Left forelimb (tissue), 1 donor: ENCODE measurements around the gene DYRK1A.
"Not testable (repeated sequence)": the region's sequence is repeated elsewhere in the genome, so short reads cannot be mapped to it uniquely, and the experiment has no call there.

Source experiments
- DNase-seq: peaks from one replicate; pipeline ENCODE4 v3.0.0-alpha.2; 2018; ENCODE audit warnings: low spot score

The DYRK1A gene

DNA sequence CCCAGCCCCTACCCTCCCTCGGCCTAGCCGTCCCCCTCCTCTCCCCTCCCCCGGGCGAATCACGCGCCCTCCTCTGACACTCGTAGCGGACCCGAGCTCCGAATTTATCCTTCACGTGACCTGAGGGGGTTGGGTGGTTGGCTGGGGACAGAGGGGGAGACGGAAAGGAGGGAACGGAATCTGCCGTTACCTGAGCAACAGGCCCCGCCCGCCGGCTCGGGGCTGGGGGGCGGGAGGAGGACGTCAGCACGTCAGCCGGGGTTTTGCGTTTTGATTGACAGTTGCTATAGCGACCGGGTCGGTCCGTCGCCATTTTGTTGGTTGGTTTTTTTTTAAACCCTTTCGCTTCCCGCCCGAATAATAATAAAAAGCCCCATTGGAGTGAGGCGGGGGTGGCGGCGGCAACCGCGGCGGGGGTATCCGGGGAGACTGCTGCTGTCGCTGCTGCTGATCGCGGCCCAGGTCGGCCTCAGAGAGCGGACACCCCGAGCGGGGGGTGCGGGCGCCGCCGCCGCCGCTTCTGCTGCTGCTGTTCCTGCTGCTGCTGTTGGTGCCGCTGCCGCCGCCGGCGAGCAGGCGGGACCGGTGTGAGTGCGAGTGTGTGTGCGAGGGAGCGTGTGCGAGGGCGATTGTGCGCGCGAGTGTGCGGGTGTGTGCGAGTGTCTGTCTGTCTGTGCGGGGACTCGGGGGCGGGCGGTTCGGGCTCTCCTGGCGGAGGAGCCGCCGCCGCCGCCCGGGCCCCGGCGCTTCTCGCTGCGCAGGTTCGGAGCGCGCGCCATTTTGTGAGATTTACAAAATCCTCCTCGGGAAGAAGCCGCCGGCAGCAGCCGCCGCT lies at the start of gene DYRK1A:
DYRK1A (plus strand) TSS at position 292 of the 835 bp plus-strand sequence. CDS start 53,602 bp downstream, outside the sequence.
- peak; percentile 99 for DNase-seq

DNA sequence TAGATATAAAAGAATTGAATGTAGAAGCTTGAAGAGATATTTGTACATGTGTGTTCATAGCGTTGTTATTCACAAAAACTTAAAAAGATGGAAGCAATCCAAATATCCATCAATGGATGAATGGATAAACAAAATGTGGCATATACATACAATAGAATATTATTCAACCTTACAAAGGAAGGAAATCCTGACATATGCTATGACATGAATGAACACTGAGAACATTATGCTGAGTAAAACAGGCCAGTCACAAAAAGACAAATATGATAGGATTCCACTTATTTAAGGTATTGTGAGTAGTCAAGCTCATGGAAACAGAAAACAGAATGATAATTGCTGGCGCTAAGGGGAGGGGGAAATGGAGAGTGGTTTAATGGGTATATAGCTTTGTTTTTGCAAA lies 47.0 kb upstream of the DYRK1A start:
- no peak for DNase-seq

GRCh38 chr21:37322084-37322483 lies 44.5 kb upstream of the DYRK1A start:
- DNase-seq = no peak

GRCh38 chr21:37324558-37324957 lies 42.0 kb upstream of the DYRK1A start:
- DNase-seq = no peak

DNA sequence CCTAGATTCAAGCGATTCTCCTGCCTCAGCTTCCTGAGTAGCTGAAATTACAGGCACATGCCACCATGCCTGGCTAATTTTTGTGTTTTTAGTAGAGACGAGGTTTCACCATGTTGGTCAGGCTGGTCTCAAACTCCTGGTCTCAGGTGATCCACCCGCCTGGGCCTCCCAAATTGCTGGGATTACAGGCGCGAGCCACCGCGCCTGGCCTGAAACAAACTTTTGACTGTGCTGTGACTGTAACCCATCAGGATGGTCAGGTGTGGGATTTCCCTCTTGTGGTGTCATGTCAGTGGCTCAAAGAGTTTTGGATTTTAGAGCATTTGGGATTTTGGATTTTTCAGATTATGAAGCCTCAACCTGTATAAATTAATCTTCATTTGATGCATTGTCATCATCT lies 38.4 kb upstream of the DYRK1A start:
- not testable (repeated sequence) for DNase-seq

DNA sequence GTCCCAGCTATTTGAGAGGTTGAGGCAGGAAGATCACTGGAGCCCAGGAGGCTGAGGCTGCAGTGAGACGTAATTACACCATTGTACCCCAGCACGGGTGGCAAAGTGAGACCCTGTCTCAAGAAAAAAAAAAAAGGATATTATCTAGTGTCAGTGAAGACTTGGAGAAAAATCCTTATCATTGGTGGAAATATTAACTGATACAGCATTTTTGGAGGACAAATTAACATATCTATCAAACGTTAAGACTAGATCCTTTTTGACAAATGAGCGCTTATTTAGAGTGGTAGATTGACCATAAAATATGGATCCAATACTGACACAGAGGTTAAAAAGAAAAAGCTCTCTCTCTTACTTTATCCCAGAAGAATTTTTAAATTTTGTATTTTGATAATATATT lies 35.2 kb upstream of the DYRK1A start:
- no peak for DNase-seq

DNA sequence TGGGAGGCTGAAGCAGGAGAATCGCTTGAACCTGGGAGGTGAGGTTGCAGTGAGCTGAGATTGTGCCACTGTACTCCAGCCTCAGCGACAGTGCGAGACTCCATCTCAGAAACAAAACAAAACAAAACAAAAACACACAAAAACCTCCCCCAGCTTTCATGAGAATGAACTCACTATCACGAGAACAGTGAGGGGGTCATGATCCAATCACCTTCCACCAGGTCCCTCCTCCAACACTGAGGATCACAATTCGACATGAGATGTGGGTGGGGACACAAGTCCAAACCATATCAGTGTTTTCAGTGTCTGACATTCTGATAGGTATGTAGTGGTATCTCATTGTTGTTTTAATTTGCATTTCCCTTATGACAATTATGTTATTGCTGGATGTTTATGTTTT lies 31.5 kb upstream of the DYRK1A start:
- no peak for DNase-seq

DNA sequence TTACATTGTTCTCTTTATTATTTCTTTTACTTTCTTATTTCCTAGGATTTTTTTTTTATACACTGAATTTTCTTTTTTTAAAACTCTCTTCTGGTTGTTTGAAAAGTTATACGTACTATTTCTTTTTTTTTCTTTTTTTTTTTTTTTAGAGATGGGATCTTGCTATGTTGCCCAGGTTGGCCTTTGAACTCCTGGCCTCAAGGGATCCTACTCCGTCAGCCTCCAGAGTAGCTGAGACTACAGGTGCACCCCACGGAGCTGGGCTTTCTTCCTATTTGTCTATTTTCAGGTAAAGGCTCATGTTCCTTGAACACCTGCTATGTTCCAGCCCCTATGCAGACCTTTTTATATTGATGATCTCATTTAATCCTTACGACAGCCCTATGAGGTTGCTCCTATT lies 29.4 kb upstream of the DYRK1A start:
- no peak for DNase-seq

DNA sequence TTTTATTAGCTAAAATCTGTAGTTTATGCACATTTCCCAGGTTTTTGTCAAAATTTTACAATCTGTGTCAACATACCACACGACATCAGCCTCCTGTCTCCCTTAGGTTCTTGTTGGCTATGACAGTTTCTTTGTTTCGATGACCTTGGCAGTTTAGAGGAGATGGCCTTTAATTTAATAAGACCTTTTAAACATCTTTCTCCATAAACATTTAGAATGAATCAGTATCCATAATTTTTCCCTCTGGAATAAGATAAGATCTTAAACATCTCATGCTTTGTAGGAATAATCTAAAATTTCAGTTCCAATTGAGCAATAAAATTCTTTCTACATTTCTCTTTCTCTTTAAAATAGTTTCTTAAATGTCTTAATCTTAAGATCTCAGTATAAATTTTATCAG lies 28.7 kb upstream of the DYRK1A start:
- no peak for DNase-seq

DNA sequence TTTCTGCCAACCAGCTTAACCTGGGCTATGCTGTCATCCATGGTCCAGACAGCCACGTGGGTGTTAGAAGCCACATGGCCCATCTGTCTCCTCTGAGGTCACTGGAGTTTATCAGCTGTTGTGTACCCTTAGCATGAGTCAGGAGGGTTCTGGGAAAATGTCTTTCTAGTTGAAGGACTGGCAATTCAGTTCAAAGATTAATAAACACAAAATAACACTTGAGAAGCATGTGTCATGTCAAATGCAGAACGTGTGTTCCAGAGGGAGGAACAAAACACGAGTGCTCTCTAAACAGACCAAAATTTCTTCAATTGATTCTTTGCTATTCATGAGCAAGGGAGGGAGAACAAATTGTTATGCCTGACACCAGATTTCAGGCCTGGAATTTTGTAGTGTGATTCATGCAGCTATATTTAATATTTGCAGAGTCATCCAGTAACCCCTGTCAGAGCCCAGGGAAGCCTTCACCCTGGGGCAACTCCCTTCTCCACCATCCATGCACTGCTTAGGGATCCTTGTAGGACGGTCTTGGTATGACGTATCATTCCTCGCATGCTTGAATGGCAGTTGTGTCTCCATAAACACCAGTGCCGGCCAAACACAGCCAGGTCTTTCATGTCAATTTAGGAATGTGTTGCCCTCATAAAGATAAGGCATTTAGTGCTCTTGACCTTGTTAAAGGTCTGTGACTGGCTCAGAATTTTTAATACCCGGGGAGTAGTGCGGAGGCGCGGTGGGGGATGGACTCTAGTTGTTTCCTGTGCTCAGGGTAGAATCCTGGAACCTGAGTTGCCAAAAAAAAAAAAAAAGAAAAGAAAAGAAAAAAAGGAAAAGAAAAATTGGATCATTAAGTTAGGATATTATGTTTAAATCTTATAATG lies 27.7 kb upstream of the DYRK1A start:
- DNase-seq = no peak

- DNase-seq = no peak
Measured at GRCh38 chr21:37339552-37339939, 27.0 kb upstream of the DYRK1A start.

DNA sequence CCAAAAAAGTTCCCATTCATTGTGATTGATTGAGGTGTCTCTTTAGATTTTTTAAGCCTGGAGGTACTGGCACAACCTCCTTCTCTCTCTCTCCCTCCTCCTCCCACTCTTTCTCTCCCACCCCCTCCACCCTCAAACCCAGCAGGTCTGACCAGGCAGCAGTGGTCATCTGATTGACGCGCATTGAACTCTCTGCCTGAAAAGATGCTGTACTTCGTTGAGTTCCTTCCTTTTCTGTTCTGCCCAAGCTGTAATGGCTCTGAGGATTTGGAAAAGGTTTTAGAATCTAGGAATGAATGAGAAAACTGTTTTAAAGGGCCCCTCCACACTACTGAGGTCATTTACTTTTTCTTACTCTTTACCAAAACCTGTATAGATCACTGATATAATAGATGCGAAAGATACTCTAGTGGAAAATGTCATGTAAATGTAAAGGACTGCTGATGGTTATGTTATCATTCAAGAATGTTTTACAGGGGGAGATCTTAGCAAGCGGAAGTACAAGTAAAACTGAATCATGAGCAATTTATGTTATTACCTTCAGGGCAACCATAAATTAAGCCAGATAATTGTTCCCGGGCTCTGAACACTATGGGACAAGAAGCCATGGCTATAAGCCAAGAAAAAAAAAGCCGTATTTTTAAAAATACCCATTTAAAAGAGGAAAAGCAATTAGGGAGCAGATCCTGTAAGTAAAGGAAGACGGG lies 25.2 kb upstream of the DYRK1A start:
- no peak for DNase-seq

DNA sequence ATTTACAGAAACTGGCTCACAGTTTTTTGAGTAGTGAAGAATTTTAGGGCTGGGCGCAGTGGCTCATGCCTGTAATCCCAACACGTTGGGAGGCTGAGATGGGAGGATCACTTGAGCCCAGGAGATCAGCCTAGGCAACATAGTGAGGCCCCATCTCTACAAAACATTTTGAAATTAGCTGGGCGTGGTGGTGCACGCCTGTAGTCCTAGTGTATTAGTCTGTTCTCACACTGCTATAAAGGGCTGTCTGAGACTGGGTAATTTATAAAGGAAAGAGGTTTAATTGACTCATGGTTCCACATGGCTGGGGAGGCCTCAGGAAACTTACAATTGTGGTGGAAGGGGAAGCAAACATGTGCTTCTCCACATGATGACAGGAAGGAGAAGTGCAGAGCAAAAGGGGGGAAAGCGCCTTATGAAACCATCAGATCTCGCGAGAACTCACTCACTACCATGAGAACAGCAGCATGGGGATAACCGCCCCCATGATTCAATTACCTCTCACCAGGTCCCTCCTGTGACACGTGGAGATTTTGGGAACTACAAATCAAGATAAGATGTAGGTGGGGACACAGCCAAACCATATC lies 24.4 kb upstream of the DYRK1A start:
- no peak for DNase-seq

- no peak for DNase-seq
Measured at GRCh38 chr21:37346841-37347430, 19.6 kb upstream of the DYRK1A start.

GRCh38 chr21:37348664-37349063 lies 17.9 kb upstream of the DYRK1A start:
- DNase-seq = no peak

DNA sequence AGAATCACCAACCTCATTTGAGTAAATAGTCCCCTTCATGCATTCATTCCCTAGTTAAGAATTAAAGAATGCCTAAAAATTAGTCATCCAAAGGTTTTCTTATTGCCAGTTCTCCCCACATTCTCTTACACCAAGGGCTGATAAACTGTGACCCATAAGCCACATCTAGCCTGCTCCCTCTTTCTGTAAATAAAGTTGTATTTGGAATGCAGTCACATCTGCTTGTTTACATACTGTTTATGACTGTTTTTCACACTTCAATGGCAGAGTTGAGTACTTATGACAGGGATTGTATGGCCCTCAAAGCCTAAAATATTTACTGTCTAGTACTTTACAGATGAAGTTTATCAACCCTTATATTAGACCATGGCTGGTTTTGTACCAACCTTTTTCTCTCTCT lies 16.1 kb upstream of the DYRK1A start:
- no peak for DNase-seq

DNA sequence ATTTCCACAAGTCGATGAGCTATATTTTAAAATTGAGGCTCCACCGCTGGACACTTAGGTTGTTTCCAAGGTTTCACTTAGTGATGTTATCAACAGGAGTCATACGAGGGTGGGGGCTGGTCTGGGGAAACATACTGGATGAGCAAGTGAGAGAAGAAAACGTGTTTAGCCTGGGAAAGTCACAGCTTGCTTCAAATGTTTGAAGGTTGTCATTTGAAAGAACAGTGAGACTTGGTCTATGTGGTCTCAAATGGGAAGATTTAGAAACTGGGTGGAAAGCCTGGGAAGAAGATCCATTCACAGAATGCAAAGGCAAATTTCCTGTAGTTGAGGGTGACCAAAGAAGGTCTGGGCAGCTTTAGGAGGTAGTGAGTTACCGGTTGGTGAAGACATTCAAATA lies 9.9 kb upstream of the DYRK1A start:
- no peak for DNase-seq

DNA sequence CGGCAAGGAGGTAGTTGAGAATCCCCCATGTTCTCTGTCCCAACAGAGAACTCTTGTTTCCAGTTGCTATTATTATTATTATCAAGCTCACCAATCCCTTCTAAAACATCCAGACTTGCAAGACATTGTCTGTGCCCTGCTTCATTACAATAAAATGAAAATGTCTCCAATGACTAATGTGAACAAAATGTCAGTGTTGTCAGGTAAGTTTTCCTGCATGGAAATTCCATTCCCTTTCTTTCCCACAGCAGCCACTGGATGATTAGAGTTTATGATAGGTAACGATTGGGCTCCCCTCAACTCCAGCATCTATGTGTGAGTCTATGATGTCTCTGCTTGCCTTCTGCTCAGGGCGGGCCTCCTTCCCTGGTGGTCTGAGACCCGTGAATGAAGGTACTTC lies 8.9 kb upstream of the DYRK1A start:
- no peak for DNase-seq

DNA sequence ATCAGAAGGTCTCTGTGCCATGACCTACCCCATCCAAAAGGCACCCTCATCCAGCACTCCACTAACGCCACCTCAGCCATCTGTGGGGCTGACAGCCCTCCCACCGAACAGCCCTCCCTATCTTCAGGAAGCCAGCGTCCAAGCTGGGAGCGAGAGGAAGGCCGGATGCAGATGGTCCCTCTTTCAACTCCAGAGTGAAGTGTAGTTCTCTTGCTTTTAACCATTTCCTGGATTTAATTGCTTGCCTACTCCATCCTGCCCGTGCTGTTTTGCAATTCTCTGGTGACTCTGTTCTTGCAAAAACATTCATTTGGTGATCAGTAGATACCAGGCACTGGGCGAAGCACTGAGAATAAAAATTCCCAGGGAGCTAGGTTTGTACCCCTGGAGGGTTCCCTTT lies 8.2 kb upstream of the DYRK1A start:
- DNase-seq = no peak

- DNase-seq = no peak
Measured at GRCh38 chr21:37363936-37364335, 2.6 kb upstream of the DYRK1A start.

- no peak for DNase-seq
Measured at GRCh38 chr21:37364722-37365121, 1.9 kb upstream of the DYRK1A start.
